RWPE2 (cell line): ENCODE data around the gene CHMP4B.

ENCODE experiments used
- ATAC-seq: fragments of 200-7000 bp; cut with Tn5 transposase; 3 replicates; pipeline ENCODE4 v1.9.1; 2021; ENCODE audit warnings: low read depth
- DNase-seq: peaks from one replicate; pipeline ENCODE4 v3.0.0-alpha.2; 2020; ENCODE audit warnings: low spot score
- H3K27ac ChIP-seq: fragments of 450-650 bp; 2 replicates; pipeline ENCODE4 v1.5.1; 2017; ENCODE audit warnings: mild to moderate bottlenecking; ENCODE audit not compliant: poor library complexity, severe bottlenecking
- H3K27me3 ChIP-seq: fragments of 250-450 bp; sonication (Bioruptor Pico); 2 replicates; pipeline ENCODE4 v1.5.1; 2021; ENCODE audit warnings: mild to moderate bottlenecking, moderate library complexity; ENCODE audit not compliant: insufficient read depth, poor library complexity, severe bottlenecking
- H3K36me3 ChIP-seq: fragments of 250-450 bp; sonication (Bioruptor Pico); 2 replicates; pipeline ENCODE4 v1.5.1; 2020; ENCODE audit warnings: low read depth, mild to moderate bottlenecking, moderate library complexity
- H3K4me1 ChIP-seq: fragments of 250-450 bp; sonication (Bioruptor Pico); 2 replicates; pipeline ENCODE4 v1.5.1; 2021; ENCODE audit warnings: mild to moderate bottlenecking, moderate library complexity; ENCODE audit not compliant: insufficient read depth, poor library complexity, severe bottlenecking
- H3K4me3 ChIP-seq: fragments of 250-450 bp; sonication (Bioruptor Pico); 2 replicates; pipeline ENCODE4 v1.5.1; 2021; ENCODE audit warnings: mild to moderate bottlenecking, moderate library complexity; ENCODE audit not compliant: severe bottlenecking
- H3K9me3 ChIP-seq: fragments of 250-450 bp; sonication (Bioruptor Pico); 2 replicates; pipeline ENCODE4 v1.5.1; 2021; ENCODE audit warnings: mild to moderate bottlenecking, moderate library complexity; ENCODE audit not compliant: severe bottlenecking
- CTCF ChIP-seq: fragments of 450-650 bp; IDR thresholded peaks from one replicate; pipeline ENCODE4 v1.5.1; 2017; ENCODE audit warnings: mild to moderate bottlenecking, moderate library complexity; ENCODE audit not compliant: poor library complexity, severe bottlenecking

The CHMP4B gene

GRCh38 chr20:33826270-33826897 is 15.2 kb downstream of the CHMP4B start:
- H3K27ac ChIP-seq: no peak overlapping the region
- no peak for TF ChIP-seq CTCF
- peaks cover 17% of the 10 kb centered on the region for H3K36me3 ChIP-seq
- peak; percentile 66 for ATAC-seq
- no peak overlapping the region for H3K4me3 ChIP-seq
- no peak for DNase-seq
- H3K9me3 ChIP-seq: no peaks in the 10 kb centered on the region
- no peaks in the 10 kb centered on the region for H3K4me1 ChIP-seq
- no peaks in the 10 kb centered on the region for H3K27me3 ChIP-seq

- Histone ChIP-seq H3K27me3 (no peaks in the 10 kb centered on the region), H3K36me3 (peaks cover 25% of the 10 kb centered on the region), H3K4me3 (no peak overlapping the region), H3K9me3 (no peaks in the 10 kb centered on the region), H3K27ac (no peak overlapping the region), H3K4me1 (no peaks in the 10 kb centered on the region)
- no peak for DNase-seq
- no peak for ATAC-seq
- no peak for TF ChIP-seq CTCF
These were observed 16.0 kb downstream of the CHMP4B start for GRCh38 chr20:33827109-33827508.

GRCh38 chr20:33827634-33828325 is 16.6 kb downstream of the CHMP4B start:
- no peak for TF ChIP-seq CTCF
- ATAC-seq (0 out of 3 replicates have a peak, but pooled peaks have one; percentile 4), DNase-seq (no peak)
- Histone ChIP-seq H3K36me3 (peaks cover 29% of the 10 kb centered on the region), H3K4me3 (no peak overlapping the region), H3K27ac (no peak overlapping the region), H3K27me3 (no peaks in the 10 kb centered on the region), H3K4me1 (no peaks in the 10 kb centered on the region), H3K9me3 (no peaks in the 10 kb centered on the region)

GRCh38 chr20:33828326-33828844 is 17.2 kb downstream of the CHMP4B start:
- peaks cover 25% of the 10 kb centered on the region for H3K36me3 ChIP-seq
- no peaks in the 10 kb centered on the region for H3K27me3 ChIP-seq
- no peak overlapping the region for H3K27ac ChIP-seq
- H3K4me3 ChIP-seq: no peak overlapping the region
- TF ChIP-seq CTCF: no peak
- H3K9me3 ChIP-seq: no peaks in the 10 kb centered on the region
- DNase-seq (no peak), ATAC-seq (no peak)
- H3K4me1 ChIP-seq: no peaks in the 10 kb centered on the region
